Measurements from ENCODE around the gene GRID1. TPM values are rescaled to one million over a fixed set of nuclear protein-coding genes. Genes with fewer than 3 reads are reported as not detected.

The GRID1 gene
- total RNA-seq, 1 donor = not detected

DNA sequence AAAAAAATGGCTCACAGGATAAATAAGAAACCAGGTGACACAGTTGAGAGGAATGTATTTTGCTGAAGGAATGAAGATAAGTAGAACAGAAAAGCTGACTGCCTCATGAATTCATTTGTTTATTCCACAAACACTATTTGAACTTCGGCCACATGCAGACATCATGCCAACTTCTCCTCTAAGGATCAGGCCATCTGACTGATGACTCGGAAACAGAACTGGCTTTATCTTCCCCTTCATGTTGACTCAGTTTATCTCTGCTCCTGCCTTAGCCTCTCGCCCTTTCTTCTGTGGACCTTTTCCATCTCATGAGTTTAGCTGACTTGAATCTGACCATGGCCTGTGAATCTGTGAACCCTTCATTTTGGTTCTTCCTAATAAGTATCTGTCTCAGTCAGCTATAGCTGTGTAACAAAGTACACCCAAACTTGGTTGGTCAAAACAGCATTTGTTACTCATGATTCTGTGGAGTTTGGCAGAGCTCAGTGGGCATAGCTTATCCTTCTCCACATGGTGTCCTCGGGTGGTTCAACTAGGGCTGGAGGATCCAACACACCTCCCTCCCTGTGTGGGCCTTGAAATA, 44.0 kb upstream of the GRID1 start:
- TF ChIP-seq, protein P1, sequence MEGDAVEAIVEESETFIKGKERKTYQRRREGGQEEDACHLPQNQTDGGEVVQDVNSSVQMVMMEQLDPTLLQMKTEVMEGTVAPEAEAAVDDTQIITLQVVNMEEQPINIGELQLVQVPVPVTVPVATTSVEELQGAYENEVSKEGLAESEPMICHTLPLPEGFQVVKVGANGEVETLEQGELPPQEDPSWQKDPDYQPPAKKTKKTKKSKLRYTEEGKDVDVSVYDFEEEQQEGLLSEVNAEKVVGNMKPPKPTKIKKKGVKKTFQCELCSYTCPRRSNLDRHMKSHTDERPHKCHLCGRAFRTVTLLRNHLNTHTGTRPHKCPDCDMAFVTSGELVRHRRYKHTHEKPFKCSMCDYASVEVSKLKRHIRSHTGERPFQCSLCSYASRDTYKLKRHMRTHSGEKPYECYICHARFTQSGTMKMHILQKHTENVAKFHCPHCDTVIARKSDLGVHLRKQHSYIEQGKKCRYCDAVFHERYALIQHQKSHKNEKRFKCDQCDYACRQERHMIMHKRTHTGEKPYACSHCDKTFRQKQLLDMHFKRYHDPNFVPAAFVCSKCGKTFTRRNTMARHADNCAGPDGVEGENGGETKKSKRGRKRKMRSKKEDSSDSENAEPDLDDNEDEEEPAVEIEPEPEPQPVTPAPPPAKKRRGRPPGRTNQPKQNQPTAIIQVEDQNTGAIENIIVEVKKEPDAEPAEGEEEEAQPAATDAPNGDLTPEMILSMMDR (IDR thresholded peaks at IDR 0.05; ENCODE audit: insufficient read depth, low read depth, low read length) = no peak
- DNase-seq (ENCODE audit: low read depth) = peak; percentile 49
- no peak overlapping the region for H3K4me3 ChIP-seq (ENCODE audit: low read depth, low read length)

DNA sequence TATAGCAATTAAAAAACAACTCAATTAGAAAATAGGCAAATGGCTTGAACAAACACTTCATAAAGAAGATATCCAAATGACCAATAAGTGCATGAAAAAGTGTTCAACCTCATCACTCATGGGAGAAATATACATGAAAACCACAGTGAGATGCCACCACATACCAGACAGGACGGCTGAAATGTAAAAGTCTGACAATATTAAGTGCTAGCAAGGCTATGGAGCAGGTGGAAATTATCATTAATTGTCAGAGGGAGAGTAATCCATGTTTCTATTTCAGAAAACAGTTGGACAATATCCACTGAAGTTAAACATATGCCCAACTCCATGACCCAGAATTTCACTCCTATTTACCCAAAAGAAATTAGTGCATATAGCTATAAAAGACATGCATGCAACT, 42.6 kb upstream of the GRID1 start:
- DNase-seq (ENCODE audit: low read depth) = no peak
- no peak overlapping the region for H3K4me3 ChIP-seq (ENCODE audit: low read depth, low read length)
- TF ChIP-seq, protein P1 (IDR thresholded peaks at IDR 0.05; ENCODE audit: insufficient read depth, low read depth, low read length) = no peak

DNA sequence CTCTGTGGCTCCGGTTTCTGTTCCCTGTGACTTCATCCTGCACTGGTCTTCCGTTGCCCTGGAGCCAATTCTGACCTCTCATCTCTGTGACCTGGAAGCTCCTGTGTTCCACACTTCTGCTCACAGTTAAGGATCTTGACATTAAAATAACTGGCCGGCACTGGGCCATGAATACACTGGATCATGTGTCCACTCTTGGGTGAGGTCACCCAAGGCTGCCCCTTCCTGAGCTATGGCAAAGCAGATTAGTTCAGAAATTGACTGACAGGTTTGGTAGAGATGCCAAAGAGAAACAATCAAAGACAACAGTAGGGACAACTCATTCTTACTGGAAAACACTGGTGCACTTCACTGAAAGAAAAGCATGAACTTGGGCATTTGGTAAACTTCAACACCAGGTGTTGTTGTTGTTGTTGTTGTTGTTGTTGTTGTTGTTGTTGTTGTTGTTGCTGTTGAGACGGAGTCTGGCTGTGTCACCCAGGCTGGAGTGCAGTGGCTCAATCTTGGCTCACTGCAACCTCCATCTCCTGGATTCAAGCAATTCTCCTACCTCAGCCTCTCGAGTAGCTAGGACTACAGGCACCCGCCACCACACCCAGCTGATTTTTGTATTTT, 36.7 kb upstream of the GRID1 start:
- TF ChIP-seq, protein P1 (IDR thresholded peaks at IDR 0.05; ENCODE audit: insufficient read depth, low read depth, low read length) = no peak
- no peak for DNase-seq (ENCODE audit: low read depth)
- no peak overlapping the region for H3K4me3 ChIP-seq (ENCODE audit: low read depth, low read length)

DNA sequence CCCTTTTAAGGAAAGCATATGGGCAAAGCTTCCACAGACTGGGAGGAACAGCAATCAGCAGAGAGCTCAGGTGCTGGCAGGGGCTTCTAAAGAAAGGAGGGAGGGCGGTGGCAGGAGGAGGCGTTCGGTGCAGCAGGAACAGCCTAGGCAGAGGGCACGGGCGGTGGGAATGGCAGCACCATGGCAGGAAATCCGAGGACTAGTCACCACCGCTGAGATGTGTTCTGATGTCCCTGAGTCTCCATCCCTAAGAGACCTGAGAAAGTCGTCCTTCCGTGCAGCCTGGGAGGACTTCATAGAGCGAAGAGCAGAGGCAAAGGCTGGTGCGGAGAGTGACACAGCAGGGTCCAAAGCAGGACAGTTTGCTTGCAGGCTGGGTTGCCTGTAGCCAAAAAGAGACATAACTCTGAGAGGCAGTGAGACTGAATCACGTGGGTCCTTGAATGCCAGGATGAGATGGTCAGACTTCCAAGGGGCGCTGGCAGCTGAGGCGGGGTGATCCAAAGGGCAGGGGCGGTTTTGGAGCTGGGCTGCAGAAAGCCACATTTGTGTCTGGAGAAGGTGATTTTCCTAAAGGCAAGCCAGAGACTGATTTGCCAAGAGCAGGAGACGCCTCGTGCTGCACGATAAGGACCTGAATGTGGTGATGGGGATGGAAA, 35.8 kb upstream of the GRID1 start:
- TF ChIP-seq, protein P1 (IDR thresholded peaks at IDR 0.05; ENCODE audit: insufficient read depth, low read depth, low read length) = no peak
- peak; percentile 3 for DNase-seq (ENCODE audit: low read depth)
- no peak overlapping the region for H3K4me3 ChIP-seq (ENCODE audit: low read depth, low read length)

DNA sequence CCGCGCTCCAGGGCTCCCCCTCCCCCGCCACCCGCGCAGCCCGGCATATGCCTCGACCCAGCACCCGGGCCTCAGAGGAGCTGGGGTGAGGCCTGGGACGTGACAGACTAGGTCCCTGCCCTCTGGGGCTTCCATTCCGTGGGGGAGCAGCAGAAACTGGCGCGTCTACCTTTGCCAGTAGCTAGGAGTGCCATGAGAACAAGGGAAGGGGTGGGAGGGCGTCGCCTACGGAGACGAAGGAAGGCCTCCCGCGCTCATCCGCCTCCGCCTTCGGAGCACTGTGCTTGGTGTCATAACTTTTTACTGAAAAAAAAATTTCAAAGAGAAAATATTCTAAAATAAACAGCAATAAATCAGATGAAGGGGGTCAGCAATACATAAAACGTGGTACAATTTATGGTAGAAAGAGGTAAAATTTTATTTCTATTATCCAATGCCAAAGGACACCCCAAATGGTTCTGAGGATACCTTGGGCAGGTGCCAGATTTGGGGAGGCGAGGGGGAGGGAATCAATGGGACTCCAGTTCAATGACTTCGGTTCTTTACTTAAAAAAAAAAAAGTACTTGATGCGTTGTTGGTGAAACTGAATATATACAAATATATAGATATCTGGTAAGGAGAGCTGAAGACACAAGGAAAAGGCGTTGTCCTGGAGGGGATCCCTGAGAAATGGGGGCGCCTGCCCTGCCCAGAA, 35.1 kb upstream of the GRID1 start:
- no peak for DNase-seq (ENCODE audit: low read depth)
- TF ChIP-seq, protein P1 (IDR thresholded peaks at IDR 0.05; ENCODE audit: insufficient read depth, low read depth, low read length) = no peak
- H3K4me3 ChIP-seq (ENCODE audit: low read depth, low read length) = peak overlapping the region; percentile 68

DNA sequence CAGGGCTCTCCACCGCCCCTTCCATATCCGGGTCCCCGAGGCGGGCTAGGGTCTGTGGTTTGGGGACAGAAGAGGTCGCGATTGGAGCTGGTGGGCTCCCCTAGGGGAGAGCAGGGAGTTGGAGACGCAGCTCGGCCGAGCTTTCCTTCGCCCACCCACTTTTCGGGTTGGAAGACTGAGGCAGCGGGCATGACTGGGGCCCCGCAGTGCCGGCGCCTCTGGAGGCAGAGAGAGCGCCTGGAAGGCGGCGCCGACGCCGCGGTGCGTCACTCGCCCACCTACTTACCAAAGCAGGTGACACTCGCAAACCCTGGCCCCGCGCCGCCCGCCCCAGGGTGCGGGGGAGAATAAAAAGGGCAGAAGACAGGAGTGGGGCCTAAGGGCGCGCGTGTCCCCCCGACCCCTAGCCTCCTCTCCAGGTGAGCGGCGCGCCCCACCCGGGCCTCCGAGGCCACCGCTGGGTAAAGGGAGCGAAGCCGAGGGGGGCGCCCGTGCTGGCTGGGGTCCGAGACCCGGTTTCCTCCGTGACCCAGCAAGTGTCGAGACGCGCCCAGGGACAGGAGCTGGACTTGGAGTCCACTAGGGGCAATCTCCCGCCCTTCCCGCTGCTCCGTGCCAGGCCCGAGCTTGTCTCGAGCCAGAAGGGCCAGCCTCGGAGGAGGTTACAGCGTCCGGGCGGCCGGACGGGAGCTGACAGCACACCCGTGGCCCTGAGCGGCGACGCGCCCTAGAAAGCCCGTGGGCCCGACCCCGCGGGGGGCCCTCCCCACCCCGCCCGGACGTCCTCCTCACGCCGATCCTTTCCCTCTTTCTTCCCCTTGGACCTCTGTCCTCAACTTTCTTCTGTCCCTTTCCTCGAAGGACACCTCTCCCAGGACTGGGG, 34.4 kb upstream of the GRID1 start:
- DNase-seq (ENCODE audit: low read depth) = peak; percentile 24
- peak overlapping the region; percentile 68 for H3K4me3 ChIP-seq (ENCODE audit: low read depth, low read length)
- TF ChIP-seq, protein P1 (IDR thresholded peaks at IDR 0.05; ENCODE audit: insufficient read depth, low read depth, low read length) = no peak

Measured in fibroblast of villous mesenchyme (primary cell).